SKM-1 treated with dmso at 0.1 percent for 144 hours (cell line): ENCODE results near the gene RPL39.
"Not testable (repeated sequence)": the region's sequence is repeated elsewhere in the genome, so short reads cannot be mapped to it uniquely, and the experiment has no call there.

Experiments
- DNase-seq: peaks from one replicate; lab custom pipeline; 2025; ENCODE audit not compliant: unreplicated experiment; lab: John Stamatoyannopoulos, UW

Gene RPL39

GRCh38 chrX:119763836-119764387 is 27.5 kb downstream of the RPL39 start:
- no peak for DNase-seq

DNA sequence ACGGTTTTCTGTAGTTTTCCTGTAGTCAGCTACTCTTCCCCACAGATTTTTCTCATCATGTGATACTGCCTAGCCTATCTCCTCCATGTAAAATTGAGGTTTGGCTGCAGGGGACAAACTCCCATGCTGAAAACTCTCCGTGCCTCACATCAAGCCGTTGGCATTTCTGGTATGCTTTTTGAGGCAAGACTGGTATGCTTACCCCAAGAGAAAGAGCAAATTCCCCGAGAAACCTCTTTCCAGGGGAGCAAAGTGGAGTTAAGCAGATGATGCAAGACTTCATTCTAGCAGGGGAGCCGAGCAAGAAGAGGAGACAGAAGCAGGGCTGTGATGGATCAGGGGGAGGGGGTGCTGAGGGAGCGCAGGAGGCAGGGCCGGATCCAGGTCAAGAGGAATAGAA is 28.2 kb downstream of the RPL39 start:
- no peak for DNase-seq

DNA sequence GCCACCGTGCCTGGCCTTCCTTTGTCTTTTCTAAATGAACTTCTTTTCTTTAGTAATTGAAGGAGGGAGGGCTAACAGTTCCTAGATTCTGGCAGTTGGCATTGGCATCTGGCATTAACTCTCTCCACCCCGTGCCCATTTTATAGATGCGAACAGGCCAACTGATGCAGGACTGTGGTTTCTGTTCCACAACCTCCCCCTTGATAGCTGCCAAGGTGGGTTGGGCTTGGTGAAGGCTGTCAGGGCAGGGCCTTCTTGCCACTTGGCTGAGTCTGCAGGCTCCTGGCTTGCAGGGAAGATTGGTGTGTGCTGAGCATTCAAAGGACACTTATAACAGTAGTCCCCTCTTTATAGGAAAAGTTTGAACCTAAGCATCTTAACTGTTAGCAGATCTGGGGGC is 28.7 kb downstream of the RPL39 start:
- no peak for DNase-seq

DNA sequence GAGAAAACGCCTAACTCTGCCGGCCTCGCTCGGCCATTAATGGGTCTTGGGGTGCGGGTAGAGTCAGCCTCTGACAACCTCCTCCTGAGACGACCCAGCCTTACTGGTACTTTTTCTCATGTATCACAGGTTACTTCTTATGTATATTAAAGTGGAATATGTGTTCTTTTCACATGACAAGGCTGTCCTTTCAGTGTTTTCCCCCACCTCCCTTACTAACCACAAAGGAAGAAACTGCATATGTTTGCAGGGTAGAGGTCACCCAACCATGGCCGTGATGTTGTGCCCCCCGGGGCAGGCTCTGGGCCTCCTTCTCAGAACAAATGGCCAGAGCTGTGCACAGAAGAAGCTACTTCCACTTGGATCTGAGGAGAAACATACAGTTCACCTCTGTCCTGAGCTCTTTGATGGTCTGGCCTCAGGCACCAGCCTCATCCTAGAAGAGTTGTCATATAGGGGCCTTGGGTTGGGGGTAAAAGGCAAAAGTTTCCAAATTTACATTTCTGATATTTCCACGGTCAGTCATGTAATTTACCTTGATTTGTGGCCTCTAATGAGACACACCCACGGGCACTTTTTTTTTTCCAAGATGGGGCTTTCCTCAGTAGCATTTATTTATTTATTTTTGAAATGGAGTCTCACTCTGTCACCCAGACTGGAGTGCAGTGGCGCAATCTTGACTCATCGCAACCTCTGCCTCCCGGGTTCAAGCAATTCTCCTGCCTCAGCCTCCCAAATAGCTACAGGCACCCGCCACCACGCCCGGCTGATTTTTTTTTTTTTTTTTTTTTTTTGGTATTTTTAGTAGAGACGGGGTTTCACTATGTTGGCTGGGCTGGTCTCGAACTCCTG is 31.2 kb downstream of the RPL39 start:
- DNase-seq = no peak

- no peak for DNase-seq
Observed at GRCh38 chrX:119759248-119759766, 32.1 kb downstream of the RPL39 start.

DNA sequence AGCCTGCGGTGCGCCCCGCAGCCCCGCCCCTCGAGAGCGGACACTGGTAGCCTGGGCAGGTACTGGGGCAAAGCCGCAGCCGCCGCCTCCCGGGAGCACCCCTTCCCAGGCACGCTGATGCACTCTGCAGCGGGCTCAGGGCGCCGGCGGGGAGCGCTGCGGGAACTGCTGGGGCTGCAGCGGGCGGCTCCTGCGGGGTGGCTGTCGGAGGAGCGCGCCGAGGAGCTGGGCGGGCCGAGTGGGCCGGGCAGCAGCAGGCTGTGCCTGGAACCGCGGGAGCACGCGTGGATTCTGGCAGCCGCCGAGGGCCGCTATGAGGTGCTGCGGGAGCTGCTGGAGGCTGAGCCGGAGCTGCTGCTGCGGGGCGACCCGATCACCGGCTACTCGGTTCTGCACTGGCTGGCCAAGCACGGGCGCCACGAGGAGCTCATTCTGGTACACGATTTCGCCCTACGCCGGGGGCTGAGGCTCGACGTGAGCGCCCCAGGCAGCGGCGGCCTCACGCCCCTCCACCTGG is 32.6 kb downstream of the RPL39 start:
- DNase-seq = no peak

DNA sequence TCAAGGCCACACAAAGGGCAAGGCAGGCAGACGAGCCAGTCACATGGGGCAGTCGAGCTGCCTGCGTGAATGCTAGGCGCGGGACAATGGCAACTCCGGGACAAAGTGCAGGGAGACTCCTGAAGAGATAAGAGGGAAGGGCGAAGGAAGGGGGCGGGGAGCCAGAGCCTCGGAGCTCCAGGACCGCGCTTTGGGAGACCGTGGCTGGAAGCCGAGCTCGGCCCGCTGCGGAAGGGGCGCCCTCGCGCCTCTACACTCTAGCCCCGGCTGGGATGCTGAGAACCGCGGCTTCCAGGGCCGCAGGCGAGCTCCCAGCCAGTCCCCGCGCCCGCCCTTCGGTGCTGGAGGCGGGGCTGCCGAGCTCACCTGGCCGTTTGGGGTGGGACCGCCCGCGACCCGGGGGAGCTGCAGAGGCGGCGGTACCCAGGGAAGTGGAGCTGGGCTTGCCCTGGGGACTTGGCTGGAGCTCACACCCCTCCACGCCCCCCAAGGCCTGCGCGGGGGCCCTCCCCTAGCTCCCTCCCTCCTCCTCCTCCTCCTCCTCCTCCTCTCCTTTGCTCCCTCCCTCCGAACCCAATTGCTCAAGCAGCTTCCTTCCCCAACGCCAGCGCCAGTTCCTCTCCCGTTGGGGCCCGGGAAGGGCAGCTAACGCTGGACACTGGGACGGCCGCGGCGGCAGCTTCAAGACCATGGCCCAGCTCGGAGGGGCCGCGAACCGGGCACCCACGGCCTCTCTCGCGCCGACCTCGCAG is 33.3 kb downstream of the RPL39 start, which contains the start of gene SOWAHD:
SOWAHD (plus strand) TSS at position 610 of the 752 bp plus-strand sequence; CDS start at position 690, 80 bp downstream.
- peak; percentile 43 for DNase-seq

- no peak for DNase-seq
Observed at GRCh38 chrX:119757646-119757978, 33.8 kb downstream of the RPL39 start.

DNA sequence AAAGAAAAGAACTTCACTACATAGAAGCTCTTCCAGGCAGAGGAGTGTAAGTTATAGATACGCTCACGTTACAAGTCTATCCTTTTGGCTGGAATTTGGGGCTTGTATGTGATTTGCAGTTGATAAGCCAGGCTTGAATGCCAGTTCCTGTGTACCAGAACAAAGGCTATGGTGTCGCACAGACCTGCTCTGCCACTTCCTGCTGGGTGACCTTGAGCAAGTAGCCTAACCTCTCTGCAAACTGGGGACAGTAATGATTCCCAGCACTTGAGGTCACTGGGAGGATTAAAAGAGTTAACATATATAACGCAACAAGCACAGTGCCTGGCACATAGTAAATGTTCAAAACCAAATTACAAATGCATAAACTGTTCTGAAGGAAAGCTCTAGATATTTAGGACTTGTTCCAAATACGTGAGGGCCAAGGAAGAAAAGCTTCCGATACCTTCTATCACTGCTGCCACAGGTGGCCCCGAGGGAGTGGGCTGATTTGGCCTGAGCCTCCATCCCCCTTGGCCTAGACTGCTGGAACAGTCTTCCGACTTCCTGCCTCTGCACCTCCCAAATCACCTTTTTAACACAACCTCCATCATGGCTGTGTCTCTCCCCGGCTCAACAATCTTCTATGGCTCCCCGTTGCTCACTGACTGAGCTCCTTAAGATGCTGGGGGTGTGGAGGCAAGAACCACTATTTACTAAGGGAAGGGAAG is 34.3 kb downstream of the RPL39 start:
- DNase-seq = no peak

GRCh38 chrX:119755981-119756533 is 35.4 kb downstream of the RPL39 start:
- peak; percentile 21 for DNase-seq

DNA sequence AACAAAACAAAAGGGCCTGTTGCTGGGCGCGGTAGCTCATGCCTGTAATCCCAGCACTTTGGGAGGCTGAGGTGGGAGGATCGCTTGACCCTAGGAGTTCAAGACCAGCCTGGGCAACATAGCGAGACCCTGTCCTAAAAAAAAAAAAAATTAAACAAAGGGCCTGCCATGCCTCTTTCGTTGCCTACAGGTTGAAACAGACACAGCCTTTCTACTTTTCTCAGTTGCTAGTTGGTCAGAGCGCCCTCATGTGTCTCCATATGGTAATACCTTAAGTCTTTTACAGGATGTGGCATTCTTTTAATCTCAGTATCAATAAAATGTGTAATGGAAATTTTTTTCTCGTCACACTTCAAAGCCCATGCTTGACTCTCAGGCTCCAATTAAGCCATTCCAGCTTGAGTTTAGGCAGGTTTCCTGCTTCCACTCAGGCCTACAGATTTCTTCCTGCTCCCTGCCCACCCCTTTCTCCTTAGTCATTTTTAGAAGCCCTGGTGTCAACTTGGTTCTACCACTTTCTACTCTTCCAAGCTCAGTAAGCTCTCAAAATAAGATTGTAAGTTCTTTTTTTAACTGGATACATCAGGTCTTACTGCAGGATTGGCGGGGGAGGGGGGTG is 37.7 kb downstream of the RPL39 start:
- DNase-seq = no peak

- DNase-seq = no peak
Observed at GRCh38 chrX:119753001-119753400, 38.4 kb downstream of the RPL39 start.

- not testable (repeated sequence) for DNase-seq
Observed at GRCh38 chrX:119750751-119751150, 40.7 kb downstream of the RPL39 start.

- not testable (repeated sequence) for DNase-seq
Observed at GRCh38 chrX:119750131-119750530, 41.3 kb downstream of the RPL39 start.

DNA sequence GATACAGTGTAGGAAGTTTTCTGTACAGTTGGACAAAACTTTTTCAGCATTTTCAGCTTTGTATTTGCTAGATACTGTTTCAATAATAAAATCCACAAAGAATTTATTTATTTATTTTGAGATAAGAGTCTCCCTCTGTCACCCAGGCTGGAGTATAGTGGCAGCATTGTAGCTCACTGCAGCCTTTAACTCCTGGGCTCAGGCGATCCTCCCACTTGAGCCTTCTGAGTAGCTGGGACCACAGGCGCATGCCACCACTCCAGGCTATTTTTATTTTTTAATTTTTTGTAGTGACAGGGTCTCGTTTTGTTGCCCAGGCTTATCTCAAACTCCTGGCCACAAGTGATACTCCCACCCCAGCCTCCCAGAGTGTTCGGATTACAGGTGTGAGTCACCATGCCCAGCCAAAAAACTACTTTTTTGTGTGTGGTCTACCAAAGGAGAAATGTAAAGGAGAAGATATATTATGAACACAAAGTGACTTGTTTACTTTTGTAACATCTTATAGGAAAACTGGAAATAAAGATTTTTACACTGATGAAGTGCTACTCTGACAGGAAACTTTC is 46.1 kb downstream of the RPL39 start:
- no peak for DNase-seq

GRCh38 chrX:119738742-119739141 is 52.7 kb downstream of the RPL39 start:
- no peak for DNase-seq
